Measurements from ENCODE around the gene POFUT2.

Gene POFUT2

GRCh38 chr21:45256021-45256911 is 31.4 kb downstream of the POFUT2 start:
- TF ChIP-seq GATA2 (IDR thresholded peaks at IDR 0.05; ENCODE audit: low read depth, low read length) (no peak), GATA3 (IDR thresholded peaks at IDR 0.05; ENCODE audit: low read depth, low read length) (no peak)

GRCh38 chr21:45255381-45256020 is 32.2 kb downstream of the POFUT2 start:
- no peak for TF ChIP-seq GATA2 (IDR thresholded peaks at IDR 0.05; ENCODE audit: low read depth, low read length)
- no peak for TF ChIP-seq GATA3 (IDR thresholded peaks at IDR 0.05; ENCODE audit: low read depth, low read length)

GRCh38 chr21:45254460-45254930 is 33.2 kb downstream of the POFUT2 start:
- no peak for TF ChIP-seq GATA3 (IDR thresholded peaks at IDR 0.05; ENCODE audit: low read depth, low read length)
- TF ChIP-seq GATA2 (IDR thresholded peaks at IDR 0.05; ENCODE audit: low read depth, low read length): no peak

GRCh38 chr21:45253633-45254459 is 33.8 kb downstream of the POFUT2 start:
- TF ChIP-seq GATA3 (IDR thresholded peaks at IDR 0.05; ENCODE audit: low read depth, low read length): no peak
- no peak for TF ChIP-seq GATA2 (IDR thresholded peaks at IDR 0.05; ENCODE audit: low read depth, low read length)

GRCh38 chr21:45253180-45253579 is 34.5 kb downstream of the POFUT2 start:
- TF ChIP-seq GATA3 (IDR thresholded peaks at IDR 0.05; ENCODE audit: low read depth, low read length) (no peak), GATA2 (IDR thresholded peaks at IDR 0.05; ENCODE audit: low read depth, low read length) (no peak)

- TF ChIP-seq GATA3 (IDR thresholded peaks at IDR 0.05; ENCODE audit: low read depth, low read length) (no peak), GATA2 (IDR thresholded peaks at IDR 0.05; ENCODE audit: low read depth, low read length) (no peak)
Observed at GRCh38 chr21:45252448-45252925, 35.2 kb downstream of the POFUT2 start.

GRCh38 chr21:45251635-45252447 is 35.9 kb downstream of the POFUT2 start:
- TF ChIP-seq GATA2 (IDR thresholded peaks at IDR 0.05; ENCODE audit: low read depth, low read length): no peak
- TF ChIP-seq GATA3 (IDR thresholded peaks at IDR 0.05; ENCODE audit: low read depth, low read length): no peak

- TF ChIP-seq GATA3 (IDR thresholded peaks at IDR 0.05; ENCODE audit: low read depth, low read length) (no peak), GATA2 (IDR thresholded peaks at IDR 0.05; ENCODE audit: low read depth, low read length) (no peak)
Observed at GRCh38 chr21:45250914-45251634, 36.6 kb downstream of the POFUT2 start.

- TF ChIP-seq GATA2 (IDR thresholded peaks at IDR 0.05; ENCODE audit: low read depth, low read length) (no peak), GATA3 (IDR thresholded peaks at IDR 0.05; ENCODE audit: low read depth, low read length) (no peak)
Observed at GRCh38 chr21:45250272-45250671, 37.4 kb downstream of the POFUT2 start.

- TF ChIP-seq GATA2 (IDR thresholded peaks at IDR 0.05; ENCODE audit: low read depth, low read length) (no peak), GATA3 (IDR thresholded peaks at IDR 0.05; ENCODE audit: low read depth, low read length) (no peak)
Observed at GRCh38 chr21:45249626-45250025, 38.1 kb downstream of the POFUT2 start.

- no peak for TF ChIP-seq GATA3 (IDR thresholded peaks at IDR 0.05; ENCODE audit: low read depth, low read length)
- no peak for TF ChIP-seq GATA2 (IDR thresholded peaks at IDR 0.05; ENCODE audit: low read depth, low read length)
Observed at GRCh38 chr21:45248893-45249381, 38.8 kb downstream of the POFUT2 start.

GRCh38 chr21:45248301-45248892 is 39.3 kb downstream of the POFUT2 start:
- TF ChIP-seq GATA2 (IDR thresholded peaks at IDR 0.05; ENCODE audit: low read depth, low read length): no peak
- no peak for TF ChIP-seq GATA3 (IDR thresholded peaks at IDR 0.05; ENCODE audit: low read depth, low read length)
